GM12874 (cell line): ENCODE data around the gene SOHLH2.

Experiments
- TF ChIP-seq, protein P1 (sequence below): IDR thresholded peaks from 2 replicates; pipeline ENCODE4 v1.5.1; 2011; ENCODE audit warnings: low read depth, mild to moderate bottlenecking, control low read depth, low read length, moderate library complexity; ENCODE audit not compliant: insufficient read depth

The SOHLH2 gene

DNA sequence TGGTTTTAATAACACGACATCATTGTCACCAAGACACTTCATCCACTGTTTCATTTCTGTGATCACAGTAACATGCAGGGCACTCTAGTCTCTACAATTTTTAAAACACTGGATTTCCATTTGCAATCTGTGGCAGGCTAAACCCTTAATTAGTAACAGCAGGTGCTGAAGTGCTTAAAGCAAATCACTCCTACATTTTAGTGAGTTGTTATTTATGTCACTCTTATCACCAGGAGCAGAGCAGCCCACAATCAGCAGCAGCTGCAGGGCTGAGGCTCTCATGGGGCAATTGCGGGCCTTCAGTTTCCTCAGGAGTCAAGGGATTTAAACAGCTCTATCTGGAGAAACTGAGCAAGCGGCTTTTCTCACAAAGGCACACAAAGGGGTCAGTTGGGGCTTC, 1.6 kb downstream of the SOHLH2 start:
- TF ChIP-seq, protein P1, sequence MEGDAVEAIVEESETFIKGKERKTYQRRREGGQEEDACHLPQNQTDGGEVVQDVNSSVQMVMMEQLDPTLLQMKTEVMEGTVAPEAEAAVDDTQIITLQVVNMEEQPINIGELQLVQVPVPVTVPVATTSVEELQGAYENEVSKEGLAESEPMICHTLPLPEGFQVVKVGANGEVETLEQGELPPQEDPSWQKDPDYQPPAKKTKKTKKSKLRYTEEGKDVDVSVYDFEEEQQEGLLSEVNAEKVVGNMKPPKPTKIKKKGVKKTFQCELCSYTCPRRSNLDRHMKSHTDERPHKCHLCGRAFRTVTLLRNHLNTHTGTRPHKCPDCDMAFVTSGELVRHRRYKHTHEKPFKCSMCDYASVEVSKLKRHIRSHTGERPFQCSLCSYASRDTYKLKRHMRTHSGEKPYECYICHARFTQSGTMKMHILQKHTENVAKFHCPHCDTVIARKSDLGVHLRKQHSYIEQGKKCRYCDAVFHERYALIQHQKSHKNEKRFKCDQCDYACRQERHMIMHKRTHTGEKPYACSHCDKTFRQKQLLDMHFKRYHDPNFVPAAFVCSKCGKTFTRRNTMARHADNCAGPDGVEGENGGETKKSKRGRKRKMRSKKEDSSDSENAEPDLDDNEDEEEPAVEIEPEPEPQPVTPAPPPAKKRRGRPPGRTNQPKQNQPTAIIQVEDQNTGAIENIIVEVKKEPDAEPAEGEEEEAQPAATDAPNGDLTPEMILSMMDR: no peak

DNA sequence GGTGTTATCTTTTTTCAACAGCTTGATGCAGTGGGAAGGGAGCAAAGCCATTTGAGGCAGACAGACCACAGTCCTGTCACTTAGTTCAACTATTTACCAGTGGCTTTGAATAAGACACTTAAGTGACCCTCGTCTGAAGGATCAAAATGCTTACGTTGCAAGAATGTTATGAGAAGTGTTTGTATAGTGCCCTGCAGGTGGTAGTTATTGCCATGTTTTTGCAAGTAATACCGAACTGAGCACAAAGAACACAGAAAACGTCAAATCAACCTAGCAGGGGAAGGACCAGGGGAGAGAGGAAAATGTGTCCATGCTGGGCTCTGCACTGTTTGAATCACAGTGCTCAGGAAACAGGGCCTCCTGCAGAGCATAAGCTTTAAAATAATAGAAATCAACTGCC, 2.8 kb downstream of the SOHLH2 start:
- TF ChIP-seq, protein P1: no peak

DNA sequence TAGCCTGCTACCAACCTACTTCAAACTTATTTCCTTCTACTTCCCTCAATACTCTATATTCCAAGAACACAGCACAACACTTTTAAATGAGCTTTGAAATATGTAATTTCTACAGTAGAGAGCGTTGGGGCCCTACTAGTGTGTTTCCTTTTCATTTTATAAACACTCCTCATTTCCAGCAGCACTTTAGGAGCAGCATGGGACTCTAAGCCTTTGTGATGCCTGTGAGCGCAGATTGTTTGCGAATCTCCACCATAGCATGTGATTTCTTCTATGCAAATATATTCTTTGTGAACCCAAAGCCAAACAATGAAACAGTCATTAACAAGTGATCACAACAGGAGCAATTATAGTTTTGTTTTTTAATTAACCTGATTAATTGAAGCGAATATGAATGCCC, 3.6 kb downstream of the SOHLH2 start:
- TF ChIP-seq, protein P1: no peak

DNA sequence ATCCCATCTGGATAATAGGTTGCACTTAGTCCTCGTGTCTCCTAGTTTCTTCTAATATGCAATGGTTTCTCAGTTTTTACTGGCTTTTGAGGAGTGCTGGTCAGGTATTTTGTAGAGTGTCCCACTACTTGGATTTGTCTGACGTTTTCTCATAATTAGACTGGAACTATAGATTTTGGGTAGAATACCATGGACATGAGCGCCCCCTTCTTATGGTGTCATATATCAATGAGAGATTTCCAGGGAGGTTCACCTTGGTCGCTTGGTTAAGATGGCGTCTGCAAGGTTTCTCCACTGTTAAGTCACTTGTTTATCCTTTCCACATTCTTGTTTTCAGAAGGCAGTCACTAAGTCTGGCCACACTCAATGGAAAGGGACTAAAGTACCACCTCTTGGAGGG, 6.7 kb downstream of the SOHLH2 start:
- TF ChIP-seq, protein P1: no peak

DNA sequence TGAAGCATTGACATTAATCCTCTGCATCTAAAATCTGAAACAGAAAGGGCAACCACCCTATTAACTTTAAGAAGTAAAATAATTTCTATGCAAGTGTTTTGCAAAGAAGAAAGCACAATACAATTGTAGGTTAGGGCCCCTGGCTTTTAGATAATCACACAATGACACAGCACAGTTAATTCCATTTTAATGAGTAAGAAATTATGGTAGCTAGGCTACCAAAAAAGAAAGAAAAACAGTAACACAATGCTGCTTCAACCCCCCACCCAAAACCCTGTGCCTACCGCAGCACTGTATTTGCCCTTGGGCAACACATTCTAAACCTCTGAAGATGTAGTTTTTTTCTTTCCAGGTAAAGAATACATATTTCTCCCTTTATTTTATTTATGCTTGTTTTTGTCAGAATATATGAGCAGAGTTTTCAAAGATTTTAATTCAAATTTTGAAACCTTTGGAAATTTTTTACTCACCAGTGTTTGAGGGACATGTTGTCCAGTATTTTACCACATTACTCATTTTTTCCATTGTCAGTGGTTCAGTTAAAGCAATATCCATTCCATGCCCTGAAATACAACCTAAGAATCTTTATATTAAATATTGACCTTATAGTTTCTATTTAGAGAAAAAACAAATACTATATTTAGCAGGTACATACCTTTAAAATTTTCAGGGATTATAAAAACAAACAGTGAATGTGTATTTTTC, 21.1 kb downstream of the SOHLH2 start:
- TF ChIP-seq, protein P1: no peak

DNA sequence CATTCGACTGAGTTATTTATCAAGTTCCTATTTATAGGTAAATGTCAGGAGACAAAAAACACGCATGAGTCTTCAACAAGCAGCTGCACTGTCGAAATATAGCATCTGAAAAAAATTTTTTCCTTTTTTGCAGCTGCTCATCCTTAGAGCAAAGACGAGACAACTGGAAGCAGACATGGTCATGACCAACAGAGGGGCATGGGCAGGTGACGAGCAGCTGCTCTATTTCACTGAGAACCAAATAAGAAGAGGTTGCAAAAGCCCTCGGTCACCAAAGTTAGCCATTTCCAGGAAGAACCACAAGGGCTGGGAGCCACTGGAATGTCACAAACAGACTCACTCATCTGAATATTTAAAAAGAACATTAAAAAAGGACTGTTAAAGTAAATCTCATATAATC, 22.2 kb downstream of the SOHLH2 start:
- TF ChIP-seq, protein P1: no peak

DNA sequence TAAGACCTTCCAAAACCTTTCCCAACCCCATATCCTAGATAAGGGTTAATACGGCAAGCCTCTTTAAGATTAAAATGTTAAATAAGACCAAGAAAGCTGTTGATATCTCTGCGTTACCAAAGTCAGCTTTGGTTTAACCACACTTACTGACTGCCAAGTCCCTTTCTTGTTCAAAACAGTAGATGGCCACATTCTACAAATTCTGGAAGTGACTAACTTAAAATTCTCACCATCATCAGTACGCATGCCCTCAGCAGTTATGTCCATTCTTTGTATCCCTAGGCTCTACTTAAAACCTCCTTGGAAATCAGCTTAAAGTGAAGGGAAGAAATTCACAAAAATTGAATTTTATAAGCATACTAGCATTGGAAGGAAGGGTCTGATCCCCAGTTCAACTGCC, 23.6 kb downstream of the SOHLH2 start:
- TF ChIP-seq, protein P1: no peak
